HepG2 (cell line): Measurements from ENCODE around the gene PIANP. TPM values are rescaled to one million over a fixed set of nuclear protein-coding genes. Genes with fewer than 3 reads are reported as not detected.

Experiments
- BRCA1 ChIP-seq: sonication (generic); formaldehyde crosslinking; IDR thresholded peaks from 2 replicates; pipeline ENCODE4 v1.4.0; 2020; ENCODE audit warnings: missing genetic modification reagents
- CBFB ChIP-seq: sonication (generic); formaldehyde crosslinking; IDR thresholded peaks from 2 replicates; pipeline ENCODE4 v1.4.0; 2020; ENCODE audit warnings: missing genetic modification reagents
- CREM ChIP-seq, 2 experiments: sonication (generic) in 1 of 2; formaldehyde crosslinking in 1 of 2; IDR thresholded peaks; 2 replicates each; pipeline versions ENCODE4 v1.4.0 to v1.6.1; 2016 to 2020; ENCODE audit warnings: antibody characterized with exemption in 1 of 2, mild to moderate bottlenecking in 1 of 2, missing genetic modification reagents in 1 of 2
- IRF2 ChIP-seq: IDR thresholded peaks from 2 replicates; pipeline ENCODE4 v1.6.1; 2018; ENCODE audit warnings: missing genetic modification reagents, missing compliant biosample characterization
- JUN ChIP-seq: sonication (generic); formaldehyde crosslinking; IDR thresholded peaks from 2 replicates; pipeline ENCODE4 v1.4.0; 2020; ENCODE audit warnings: mild to moderate bottlenecking, missing genetic modification reagents
- KAT7 ChIP-seq: IDR thresholded peaks from 2 replicates; pipeline ENCODE4 v1.6.1; 2018; ENCODE audit warnings: borderline replicate concordance, missing compliant biosample characterization
- KDM1A ChIP-seq: IDR thresholded peaks from 2 replicates; pipeline ENCODE4 v1.6.1; 2016; ENCODE audit warnings: missing compliant biosample characterization
- MLLT10 ChIP-seq: sonication (generic); formaldehyde crosslinking; IDR thresholded peaks from 2 replicates; pipeline ENCODE4 v1.4.0; 2020; ENCODE audit warnings: missing genetic modification reagents
- MYC ChIP-seq: sonication (generic); formaldehyde crosslinking; IDR thresholded peaks from 2 replicates; pipeline ENCODE4 v1.9.0; 2021; ENCODE audit warnings: missing genetic modification reagents, borderline replicate concordance
- YEATS4 ChIP-seq: sonication (generic); formaldehyde crosslinking; IDR thresholded peaks from 2 replicates; pipeline ENCODE4 v1.4.0; 2020; ENCODE audit warnings: missing genetic modification reagents, borderline replicate concordance
- ZNF713 ChIP-seq: sonication (generic); formaldehyde crosslinking; IDR thresholded peaks from 2 replicates; pipeline ENCODE4 v1.4.0; 2020; ENCODE audit warnings: mild to moderate bottlenecking, missing genetic modification reagents
- ZNF766 ChIP-seq: sonication (generic); formaldehyde crosslinking; IDR thresholded peaks from 2 replicates; pipeline ENCODE4 v1.5.0; 2020; ENCODE audit warnings: missing genetic modification reagents, borderline replicate concordance
- ZNF776 ChIP-seq: sonication (generic); formaldehyde crosslinking; IDR thresholded peaks from 2 replicates; pipeline ENCODE4 v1.4.0; 2020; ENCODE audit warnings: mild to moderate bottlenecking, missing genetic modification reagents
- polyA plus RNA-seq, 8 experiments: library from polyadenylated mRNA; depleted of rRNA in 3 of 8; stranded (reverse) in 7 of 8; unstranded in 1 of 8; fragments of >200 nt; fragmentation: Illumina TruSeq in 4 of 8; extraction: Trizol in 4 of 8; gene quantifications; 2 replicates each; pipeline versions ENCODE4 v1.2.1 to v1.2.3, GENCODE V29; 2011 to 2016; ENCODE audit warnings: low read depth in 4 of 8, missing spikeins in 1 of 8, mixed read lengths in 1 of 8; ENCODE audit not compliant: insufficient read depth in 1 of 8
- total RNA-seq, 5 experiments: library from RNA; depleted of rRNA; stranded (reverse); fragments of >200 nt; fragmentation: Illumina TruSeq; extraction: Trizol; gene quantifications; 2 replicates each; pipeline ENCODE4 v1.2.3, GENCODE V29; 2016; ENCODE audit warnings: low read depth in 1 of 5
- TF ChIP-seq, protein P1 (sequence below): sonication (generic); formaldehyde crosslinking; conservative IDR thresholded peaks from 2 replicates; pipeline ENCODE4 v1.4.0; 2020; ENCODE audit warnings: mild to moderate bottlenecking, missing genetic modification reagents, moderate library complexity
- TF ChIP-seq, protein P2 (sequence below): sonication (generic); formaldehyde crosslinking; IDR thresholded peaks from 2 replicates; pipeline ENCODE4 v1.5.0; 2020; ENCODE audit warnings: mild to moderate bottlenecking, missing genetic modification reagents
- TF ChIP-seq, protein P3 (sequence below): sonication (generic); formaldehyde crosslinking; IDR thresholded peaks from 2 replicates; pipeline ENCODE4 v1.5.1; 2020; ENCODE audit warnings: mild to moderate bottlenecking, missing genetic modification reagents, moderate library complexity
- TF ChIP-seq, protein P4 (sequence below): sonication (generic); formaldehyde crosslinking; conservative IDR thresholded peaks from 2 replicates; pipeline ENCODE4 v1.5.0; 2020; ENCODE audit warnings: missing genetic modification reagents

The PIANP gene
- total and polyA plus RNA-seq, 2 of the 13 experiments (the other 11 are each of a cell fraction or from before 2014, with no cell fraction given): not detected

DNA sequence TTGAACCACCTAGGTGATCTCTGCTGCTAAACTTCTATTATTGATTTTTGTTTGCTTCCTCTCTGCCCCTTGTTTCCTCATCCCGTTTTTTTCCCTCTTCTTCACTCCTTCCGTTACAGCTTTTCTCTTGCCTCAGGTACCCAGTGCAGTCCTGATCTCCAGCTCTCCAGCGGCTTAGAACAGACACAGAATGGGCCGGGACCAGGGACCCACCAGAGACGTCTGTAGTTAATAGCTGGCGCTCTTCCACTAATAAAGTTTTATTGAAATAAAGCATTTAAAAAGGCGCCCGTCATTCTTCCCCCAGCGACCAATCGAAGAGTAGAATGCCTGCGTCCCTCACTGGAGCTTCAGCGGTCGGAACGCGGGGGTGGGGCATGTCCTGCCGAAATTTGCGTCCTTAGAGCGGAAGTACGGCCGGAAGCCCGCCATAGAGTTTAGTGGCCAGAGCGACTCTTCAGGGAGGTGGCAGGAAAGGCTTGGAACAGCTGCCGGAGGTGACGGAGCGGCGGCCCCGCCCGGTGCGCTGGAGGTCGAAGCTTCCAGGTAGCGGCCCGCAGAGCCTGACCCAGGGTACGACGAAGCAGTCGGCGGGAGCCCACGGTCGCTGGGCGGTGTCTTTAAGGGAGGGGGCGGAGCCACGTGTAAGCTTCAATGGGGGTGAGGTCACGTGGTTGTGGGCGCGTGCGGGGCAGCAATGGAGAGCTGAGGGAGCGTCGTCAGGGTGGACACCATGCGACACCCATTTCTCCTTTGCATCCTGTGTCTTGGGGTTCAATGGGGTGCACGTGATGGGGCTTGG is 23.2 kb upstream of the PIANP start, which contains the start of gene COPS7A (continued):
- TF ChIP-seq, protein P1, sequence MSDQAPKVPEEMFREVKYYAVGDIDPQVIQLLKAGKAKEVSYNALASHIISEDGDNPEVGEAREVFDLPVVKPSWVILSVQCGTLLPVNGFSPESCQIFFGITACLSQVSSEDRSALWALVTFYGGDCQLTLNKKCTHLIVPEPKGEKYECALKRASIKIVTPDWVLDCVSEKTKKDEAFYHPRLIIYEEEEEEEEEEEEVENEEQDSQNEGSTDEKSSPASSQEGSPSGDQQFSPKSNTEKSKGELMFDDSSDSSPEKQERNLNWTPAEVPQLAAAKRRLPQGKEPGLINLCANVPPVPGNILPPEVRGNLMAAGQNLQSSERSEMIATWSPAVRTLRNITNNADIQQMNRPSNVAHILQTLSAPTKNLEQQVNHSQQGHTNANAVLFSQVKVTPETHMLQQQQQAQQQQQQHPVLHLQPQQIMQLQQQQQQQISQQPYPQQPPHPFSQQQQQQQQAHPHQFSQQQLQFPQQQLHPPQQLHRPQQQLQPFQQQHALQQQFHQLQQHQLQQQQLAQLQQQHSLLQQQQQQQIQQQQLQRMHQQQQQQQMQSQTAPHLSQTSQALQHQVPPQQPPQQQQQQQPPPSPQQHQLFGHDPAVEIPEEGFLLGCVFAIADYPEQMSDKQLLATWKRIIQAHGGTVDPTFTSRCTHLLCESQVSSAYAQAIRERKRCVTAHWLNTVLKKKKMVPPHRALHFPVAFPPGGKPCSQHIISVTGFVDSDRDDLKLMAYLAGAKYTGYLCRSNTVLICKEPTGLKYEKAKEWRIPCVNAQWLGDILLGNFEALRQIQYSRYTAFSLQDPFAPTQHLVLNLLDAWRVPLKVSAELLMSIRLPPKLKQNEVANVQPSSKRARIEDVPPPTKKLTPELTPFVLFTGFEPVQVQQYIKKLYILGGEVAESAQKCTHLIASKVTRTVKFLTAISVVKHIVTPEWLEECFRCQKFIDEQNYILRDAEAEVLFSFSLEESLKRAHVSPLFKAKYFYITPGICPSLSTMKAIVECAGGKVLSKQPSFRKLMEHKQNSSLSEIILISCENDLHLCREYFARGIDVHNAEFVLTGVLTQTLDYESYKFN (CRISPR knock-in tag): peak; percentile 58
- TF ChIP-seq MYC (CRISPR knock-in tag) (peak; percentile 95), KDM1A (CRISPR knock-in tag) (peak; percentile 47; the same call in 1 of the 2 replicates), CBFB (peak; percentile 72; the same call in 1 of the 2 replicates), KAT7 (CRISPR knock-in tag) (peak; percentile 92; the same call in 1 of the 2 replicates), JUN (CRISPR knock-in tag) (peak; percentile 19; the same call in 1 of the 2 replicates), ZNF713 (CRISPR knock-in tag) (no peak), IRF2 (CRISPR knock-in tag) (peak; percentile 72), MLLT10 (CRISPR knock-in tag) (no peak), ZNF766 (CRISPR knock-in tag) (peak; percentile 88; the same call in 1 of the 2 replicates), YEATS4 (peak; percentile 93), CREM (IDR thresholded peaks at IDR 0.05) (peak; percentile 98), CREM (CRISPR knock-in tag; IDR thresholded peaks at IDR 0.05) (peak; percentile 31; the same call in 1 of the 2 replicates), BRCA1 (CRISPR knock-in tag) (peak; percentile 38; the same call in 1 of the 2 replicates), ZNF776 (CRISPR knock-in tag) (peak; percentile 95)
- TF ChIP-seq, protein P2, sequence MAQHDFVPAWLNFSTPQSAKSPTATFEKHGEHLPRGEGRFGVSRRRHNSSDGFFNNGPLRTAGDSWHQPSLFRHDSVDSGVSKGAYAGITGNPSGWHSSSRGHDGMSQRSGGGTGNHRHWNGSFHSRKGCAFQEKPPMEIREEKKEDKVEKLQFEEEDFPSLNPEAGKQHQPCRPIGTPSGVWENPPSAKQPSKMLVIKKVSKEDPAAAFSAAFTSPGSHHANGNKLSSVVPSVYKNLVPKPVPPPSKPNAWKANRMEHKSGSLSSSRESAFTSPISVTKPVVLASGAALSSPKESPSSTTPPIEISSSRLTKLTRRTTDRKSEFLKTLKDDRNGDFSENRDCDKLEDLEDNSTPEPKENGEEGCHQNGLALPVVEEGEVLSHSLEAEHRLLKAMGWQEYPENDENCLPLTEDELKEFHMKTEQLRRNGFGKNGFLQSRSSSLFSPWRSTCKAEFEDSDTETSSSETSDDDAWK: no peak
- TF ChIP-seq, protein P3, sequence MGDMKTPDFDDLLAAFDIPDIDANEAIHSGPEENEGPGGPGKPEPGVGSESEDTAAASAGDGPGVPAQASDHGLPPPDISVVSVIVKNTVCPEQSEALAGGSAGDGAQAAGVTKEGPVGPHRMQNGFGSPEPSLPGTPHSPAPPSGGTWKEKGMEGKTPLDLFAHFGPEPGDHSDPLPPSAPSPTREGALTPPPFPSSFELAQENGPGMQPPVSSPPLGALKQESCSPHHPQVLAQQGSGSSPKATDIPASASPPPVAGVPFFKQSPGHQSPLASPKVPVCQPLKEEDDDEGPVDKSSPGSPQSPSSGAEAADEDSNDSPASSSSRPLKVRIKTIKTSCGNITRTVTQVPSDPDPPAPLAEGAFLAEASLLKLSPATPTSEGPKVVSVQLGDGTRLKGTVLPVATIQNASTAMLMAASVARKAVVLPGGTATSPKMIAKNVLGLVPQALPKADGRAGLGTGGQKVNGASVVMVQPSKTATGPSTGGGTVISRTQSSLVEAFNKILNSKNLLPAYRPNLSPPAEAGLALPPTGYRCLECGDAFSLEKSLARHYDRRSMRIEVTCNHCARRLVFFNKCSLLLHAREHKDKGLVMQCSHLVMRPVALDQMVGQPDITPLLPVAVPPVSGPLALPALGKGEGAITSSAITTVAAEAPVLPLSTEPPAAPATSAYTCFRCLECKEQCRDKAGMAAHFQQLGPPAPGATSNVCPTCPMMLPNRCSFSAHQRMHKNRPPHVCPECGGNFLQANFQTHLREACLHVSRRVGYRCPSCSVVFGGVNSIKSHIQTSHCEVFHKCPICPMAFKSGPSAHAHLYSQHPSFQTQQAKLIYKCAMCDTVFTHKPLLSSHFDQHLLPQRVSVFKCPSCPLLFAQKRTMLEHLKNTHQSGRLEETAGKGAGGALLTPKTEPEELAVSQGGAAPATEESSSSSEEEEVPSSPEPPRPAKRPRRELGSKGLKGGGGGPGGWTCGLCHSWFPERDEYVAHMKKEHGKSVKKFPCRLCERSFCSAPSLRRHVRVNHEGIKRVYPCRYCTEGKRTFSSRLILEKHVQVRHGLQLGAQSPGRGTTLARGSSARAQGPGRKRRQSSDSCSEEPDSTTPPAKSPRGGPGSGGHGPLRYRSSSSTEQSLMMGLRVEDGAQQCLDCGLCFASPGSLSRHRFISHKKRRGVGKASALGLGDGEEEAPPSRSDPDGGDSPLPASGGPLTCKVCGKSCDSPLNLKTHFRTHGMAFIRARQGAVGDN (CRISPR knock-in tag): peak; percentile 99
- TF ChIP-seq, protein P4, sequence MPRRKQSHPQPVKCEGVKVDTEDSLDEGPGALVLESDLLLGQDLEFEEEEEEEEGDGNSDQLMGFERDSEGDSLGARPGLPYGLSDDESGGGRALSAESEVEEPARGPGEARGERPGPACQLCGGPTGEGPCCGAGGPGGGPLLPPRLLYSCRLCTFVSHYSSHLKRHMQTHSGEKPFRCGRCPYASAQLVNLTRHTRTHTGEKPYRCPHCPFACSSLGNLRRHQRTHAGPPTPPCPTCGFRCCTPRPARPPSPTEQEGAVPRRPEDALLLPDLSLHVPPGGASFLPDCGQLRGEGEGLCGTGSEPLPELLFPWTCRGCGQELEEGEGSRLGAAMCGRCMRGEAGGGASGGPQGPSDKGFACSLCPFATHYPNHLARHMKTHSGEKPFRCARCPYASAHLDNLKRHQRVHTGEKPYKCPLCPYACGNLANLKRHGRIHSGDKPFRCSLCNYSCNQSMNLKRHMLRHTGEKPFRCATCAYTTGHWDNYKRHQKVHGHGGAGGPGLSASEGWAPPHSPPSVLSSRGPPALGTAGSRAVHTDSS (CRISPR knock-in tag): no peak
